Activated CD8-positive, alpha-beta memory T cell treated with anti-CD3 and anti-CD28 coated beads for 24 hours (primary cell): ENCODE results near the gene GOLGA8A.
"Not testable (repeated sequence)": the region's sequence is repeated elsewhere in the genome, so short reads cannot be mapped to it uniquely, and the experiment has no call there.

ENCODE experiments used
- DNase-seq: peaks from one replicate; pipeline ENCODE4 v3.0.0-alpha.2; 2020

Gene GOLGA8A

GRCh38 chr15:34408973-34409372, 28.6 kb downstream of the GOLGA8A start:
- DNase-seq = not testable (repeated sequence)

GRCh38 chr15:34403899-34404298, 33.7 kb downstream of the GOLGA8A start:
- DNase-seq = not testable (repeated sequence)

DNA sequence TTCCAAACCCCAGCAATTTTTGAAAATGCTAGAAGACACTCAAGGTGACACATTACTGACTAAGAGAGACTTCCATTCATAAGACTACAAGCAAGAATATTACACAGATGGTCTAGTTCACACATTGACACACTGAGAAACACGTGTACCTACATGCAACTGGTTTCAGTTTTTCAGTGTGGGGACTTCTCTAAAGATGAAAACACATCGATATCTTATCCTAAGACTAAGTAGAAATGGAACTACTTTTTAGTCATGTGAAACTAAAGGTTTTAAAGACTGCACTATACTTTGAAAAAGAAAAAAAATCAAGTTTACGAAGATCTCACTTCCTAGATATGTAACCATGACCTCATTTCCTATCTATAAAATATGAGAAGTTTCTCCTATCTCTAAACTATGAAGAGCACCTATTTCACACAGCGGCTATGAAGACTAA, 34.4 kb downstream of the GOLGA8A start:
- not testable (repeated sequence) for DNase-seq

- DNase-seq = not testable (repeated sequence)
Observed at GRCh38 chr15:34397637-34398259, 39.9 kb downstream of the GOLGA8A start.

GRCh38 chr15:34392981-34393380, 44.6 kb downstream of the GOLGA8A start:
- not testable (repeated sequence) for DNase-seq

- not testable (repeated sequence) for DNase-seq
Observed at GRCh38 chr15:34389594-34390086, 48.0 kb downstream of the GOLGA8A start.
